Stimulated activated CD8-positive, alpha-beta memory T cell treated with anti-CD3 and anti-CD28 coated beads, Interleukin-7, amount 100 ng/mL, for 48 hours (primary cell): Measurements from ENCODE around the gene AK2.
"Not testable (repeated sequence)": the region's sequence is repeated elsewhere in the genome, so short reads cannot be mapped to it uniquely, and the experiment has no call there.

Experiments used
- DNase-seq, 2 donors: peaks; one replicate each; pipeline ENCODE4 v3.0.0-alpha.2; 2020; ENCODE audit warnings: low read depth in 1 of 2; ENCODE audit errors: extremely low read depth in 1 of 2

AK2 gene

DNA sequence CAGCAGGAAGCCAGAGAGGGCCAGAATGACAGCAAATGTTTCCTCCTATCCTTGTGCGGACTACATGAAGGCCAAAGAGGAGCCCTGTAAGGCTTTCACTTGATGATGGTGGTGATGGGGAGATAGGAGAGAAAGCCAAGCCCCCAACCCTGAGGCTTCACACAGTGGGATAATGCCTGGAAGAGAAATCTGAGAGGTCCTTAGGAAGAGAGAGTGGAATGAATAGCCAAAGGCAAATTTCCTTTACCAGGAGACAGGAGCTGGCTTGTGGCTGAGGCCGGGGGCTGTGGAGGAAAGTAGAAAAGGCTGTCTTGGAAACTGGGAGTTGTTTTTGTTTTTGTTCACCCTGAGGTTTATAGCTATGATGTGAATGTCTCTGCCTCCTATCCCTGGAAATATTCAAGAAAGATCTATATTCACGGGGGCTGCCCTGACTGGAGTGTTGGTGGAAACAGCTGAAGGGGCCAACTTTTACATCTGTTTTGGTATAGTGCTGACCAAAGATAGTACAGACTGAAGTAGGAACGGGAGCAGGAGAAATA is 59.1 kb downstream of the AK2 start:
- DNase-seq, result no peak

DNA sequence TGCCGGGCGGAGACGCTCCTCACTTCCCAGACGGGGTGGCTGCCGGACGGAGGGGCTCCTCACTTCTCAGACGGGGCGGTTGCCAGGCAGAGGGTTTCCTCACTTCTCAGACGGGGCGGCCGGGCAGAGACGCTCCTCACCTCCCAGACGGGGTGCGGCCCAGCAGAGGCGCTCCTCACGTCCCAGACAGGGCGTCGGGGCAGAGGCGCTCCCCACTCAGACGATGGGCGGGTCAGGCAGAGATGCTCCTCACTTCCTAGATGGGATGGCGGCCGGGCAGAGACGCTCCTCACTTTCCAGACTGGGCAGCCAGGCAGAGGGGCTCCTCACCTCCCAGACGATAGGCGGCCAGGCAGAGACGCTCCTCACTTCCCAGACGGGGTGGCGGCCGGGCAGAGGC is 61.6 kb downstream of the AK2 start:
- DNase-seq, result not testable (repeated sequence)

DNA sequence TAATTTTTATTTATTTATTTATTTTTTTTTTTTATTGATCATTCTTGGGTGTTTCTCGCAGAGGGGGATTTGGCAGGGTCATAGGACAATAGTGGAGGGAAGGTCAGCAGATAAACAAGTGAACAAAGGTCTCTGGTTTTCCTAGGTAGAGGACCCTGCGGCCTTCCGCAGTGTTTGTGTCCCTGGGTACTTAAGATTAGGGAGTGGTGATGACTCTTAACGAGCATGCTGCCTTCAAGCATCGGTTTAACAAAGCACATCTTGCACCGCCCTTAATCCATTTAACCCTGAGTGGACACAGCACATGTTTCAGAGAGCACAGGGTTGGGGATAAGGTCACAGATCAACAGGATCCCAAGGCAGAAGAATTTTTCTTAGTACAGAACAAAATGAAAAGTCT is 63.2 kb downstream of the AK2 start:
- not testable (repeated sequence) for DNase-seq

DNA sequence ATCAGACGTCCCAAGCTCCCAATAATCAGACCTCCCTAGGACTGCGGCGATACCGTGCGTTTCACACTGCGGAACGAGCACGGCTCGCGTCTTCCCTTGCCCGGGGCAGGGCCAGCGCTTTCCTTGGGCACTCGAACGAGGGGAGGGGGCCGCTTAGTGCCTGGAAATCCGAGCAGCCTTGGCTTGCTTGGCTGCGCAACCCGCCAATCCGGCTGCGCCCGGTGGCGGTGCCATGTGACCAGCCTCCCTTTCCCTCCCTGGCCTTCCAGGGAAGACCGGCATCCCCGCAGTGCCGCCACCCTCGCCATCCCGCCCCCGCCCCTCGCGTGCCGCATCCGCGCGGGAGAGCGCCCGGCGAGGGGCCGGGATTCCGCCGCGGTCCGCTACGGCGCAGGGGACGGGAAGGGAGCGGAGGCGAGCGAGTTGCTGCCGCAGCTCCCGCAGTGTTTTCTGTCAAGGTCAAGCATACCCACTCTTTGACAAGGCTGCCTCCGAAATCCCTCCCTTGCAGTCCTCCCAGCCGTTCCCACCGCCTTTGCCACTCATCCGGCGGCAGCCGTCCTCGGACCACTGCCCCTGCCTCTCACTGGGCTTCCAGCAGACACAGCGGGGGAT is 63.8 kb downstream of the AK2 start:
- DNase-seq, result no peak

DNA sequence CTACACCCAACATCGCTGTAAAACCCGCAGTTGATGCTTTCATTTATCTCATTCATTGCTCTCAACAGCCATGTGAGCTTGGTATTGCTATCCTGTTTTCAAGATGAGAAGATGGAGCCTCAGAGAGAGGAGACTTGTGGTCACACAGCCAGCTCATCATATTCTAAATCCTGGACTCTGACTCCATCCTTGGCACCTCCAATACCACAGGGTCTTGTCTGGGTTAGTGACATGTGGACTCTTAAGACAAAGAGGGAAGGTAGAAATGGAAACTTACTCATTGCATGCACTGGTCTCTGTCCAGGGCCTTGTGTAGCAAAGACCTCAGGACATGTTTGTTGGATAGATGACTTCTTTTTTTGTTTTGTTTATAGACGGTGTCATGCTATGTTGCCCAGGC is 65.1 kb downstream of the AK2 start:
- no peak for DNase-seq

DNA sequence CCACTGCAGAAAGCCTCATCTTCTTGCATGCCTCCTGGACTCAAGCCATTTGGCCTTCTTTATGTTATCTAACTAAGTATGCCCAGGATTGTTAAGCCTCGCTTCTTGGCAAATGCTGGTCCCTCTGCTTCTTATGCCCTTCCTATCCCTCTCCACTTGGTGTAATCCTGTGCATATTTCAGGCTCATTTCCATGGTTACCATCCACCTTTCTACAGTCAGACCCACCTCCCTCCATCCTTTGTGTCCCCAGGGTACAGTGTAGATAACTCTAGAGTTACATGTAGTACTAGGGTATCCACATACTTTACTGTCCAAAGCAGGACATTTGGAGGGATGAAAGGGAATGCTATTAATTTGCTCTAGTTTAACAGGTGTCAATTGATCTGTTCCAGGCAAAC is 65.5 kb downstream of the AK2 start:
- DNase-seq, result no peak

DNA sequence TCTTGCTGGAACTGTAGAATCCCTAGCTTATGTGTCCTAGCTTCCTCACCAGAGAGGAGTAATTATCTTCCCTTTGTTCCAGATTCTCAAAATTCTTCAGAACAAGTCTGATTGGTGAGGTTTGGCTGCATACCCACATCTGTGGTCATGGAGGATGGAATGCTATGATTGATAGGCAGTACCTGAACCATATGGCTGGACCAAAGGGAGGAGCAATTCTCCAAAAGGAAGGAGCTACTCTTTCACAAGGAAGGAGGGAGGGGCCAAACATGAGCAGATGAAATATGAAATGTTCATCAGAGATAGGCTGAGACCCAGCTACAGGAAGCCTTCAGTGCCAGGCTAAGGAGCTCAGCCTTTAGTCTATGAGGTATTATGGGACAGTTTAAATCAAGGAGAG is 67.1 kb downstream of the AK2 start:
- no peak for DNase-seq

DNA sequence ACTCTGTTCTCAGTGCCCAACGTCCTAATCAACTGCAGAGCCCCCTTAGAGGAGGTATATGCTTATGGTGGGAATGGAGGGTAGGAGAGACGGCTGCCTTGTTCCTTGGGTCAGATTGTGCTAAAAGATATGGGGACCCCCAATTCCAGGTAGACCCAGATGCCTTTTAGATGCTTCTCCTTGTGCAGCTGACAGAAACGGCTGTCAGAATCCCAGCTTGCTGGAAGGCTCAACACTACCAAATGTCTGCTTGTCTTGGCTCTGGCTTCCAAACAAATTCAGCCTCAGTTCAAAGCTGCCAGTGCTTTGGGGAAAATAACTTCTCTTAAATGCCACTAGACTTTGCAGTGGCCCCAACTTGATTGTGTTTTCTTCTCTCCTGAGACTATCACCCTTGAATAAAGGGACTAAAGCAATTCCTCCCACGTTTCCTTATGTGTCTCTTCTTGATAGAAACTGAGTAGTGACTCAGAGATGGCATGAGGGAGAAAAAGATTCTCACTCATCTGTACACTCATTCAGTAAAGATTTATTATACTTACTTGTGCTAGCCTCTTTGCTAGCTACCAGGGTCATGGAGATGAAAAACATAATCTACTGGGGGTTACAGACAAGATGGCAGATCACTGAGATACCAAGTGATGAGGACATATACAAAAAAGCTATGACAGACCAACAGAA is 68.7 kb downstream of the AK2 start:
- DNase-seq, result no peak

DNA sequence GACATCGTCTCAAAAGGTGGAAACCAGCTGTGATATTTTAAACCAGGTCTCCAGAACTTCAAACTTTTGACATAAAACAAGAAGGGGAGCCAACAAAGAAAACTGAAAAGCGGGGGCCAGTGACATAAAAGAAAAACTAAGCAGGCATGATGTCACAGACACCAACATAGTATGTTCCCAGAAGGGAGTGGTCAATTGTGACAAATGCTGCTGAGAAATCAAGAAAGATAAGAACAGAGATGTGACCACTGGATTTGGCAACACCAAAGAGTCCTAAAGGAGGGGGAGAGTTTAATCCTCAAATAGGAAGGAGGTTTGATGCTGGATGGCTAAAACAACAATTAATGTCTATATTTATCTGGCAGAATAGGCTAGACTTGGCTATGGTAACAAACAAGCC is 69.8 kb downstream of the AK2 start:
- no peak for DNase-seq

DNA sequence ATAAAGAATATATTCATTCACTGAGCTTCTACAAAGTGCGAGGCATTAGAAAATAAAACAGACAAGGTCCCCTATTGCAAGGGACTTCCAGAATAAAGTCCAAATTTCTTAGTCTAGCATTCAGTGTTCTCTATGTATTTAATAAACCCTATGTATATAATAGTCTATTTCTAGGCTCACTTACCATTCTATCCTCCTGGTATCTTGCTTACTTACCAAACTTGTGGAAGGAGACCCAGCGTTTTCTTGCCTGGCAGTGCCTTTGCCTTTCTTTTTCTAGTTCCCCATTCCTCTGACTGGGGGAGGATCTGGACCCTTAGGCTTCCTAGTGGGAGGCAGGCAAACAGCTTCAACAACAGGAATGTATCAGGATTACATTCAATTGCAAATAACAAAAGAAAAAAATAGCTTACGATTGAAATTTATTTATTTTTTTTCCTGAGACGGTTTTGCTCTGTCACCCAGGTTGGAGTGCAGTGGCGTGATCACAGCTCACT is 71.4 kb downstream of the AK2 start:
- DNase-seq, result no peak

DNA sequence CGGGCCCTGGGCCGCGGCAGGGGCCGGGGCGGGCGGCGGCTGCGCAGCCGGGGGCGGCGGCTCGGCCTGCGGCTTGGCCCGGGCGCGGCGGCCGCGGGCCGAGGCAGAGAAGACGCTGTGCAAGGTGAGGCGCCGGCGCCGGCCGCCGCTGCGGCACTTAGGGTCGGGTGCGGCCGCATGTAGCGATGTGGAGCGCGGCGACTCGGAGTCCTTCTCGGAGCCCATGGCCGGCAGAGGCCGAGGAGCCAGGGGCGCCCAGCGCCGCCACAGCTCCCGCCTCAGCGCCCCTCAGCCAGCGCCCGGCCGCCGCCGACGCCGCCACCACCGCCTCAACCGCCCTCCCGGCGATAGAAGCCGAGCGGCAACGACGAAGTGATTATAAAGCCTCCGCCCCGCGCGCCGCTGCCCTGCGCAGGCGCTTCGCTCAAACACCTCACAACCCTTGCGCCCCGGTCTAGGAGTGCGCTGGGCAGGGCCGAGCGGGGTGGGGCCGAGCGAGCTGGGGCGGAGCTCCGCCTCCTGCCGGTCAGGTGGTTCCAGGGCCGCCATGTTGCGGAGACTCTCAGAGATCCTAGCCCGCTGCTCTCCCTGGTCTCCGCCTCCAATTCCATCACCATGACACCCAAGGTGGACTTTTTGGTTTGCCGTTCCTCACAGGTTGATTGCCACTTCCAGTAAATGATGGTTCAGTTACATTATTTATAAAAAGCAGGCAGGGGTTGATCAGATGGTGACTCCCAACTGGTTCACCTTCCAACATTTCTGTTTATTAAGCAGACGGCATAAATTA is 72.0 kb downstream of the AK2 start, which contains the start of gene RNF19B:
TSS of gene RNF19B (minus strand) at position 349 of the 790 bp plus-strand sequence. CDS start at position 225, 124 bp downstream.
- DNase-seq, result peak; percentile 92 to 94

DNA sequence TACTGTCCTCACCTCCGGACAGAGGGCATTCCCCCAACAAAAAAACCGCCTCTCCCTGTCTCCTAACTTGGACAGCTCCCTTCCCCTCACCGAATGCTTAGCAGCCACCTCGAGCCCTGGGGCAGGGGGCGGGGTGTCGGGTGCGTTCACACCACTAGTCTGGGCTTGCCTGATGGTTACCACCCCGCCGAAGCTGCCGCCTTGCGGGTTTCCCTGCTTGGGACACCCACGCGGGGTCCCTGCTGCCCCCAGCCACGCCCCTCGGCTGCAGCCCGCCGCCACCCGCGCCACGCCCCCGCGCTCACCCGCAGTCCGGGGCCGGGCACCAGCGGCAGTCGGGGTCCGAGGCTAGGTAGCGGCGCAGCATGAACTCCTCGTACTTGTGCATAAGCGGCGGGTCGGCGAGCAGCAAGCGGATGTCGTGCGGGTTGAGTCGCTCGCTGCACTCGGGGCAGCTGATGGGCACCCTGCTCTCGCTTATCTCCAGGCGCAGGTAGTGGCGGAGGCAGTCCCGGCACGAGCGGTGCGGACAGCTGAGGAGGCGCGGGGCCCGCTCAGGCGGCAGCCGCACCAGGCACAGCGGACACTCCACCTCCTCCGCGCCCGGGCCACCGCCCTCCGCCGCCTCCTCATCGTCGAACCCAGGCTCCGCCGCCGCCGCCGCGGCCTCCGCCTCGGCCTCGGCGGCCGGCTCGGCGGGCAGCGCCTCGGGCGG is 72.8 kb downstream of the AK2 start:
- peak; percentile 40 to 47 for DNase-seq

DNA sequence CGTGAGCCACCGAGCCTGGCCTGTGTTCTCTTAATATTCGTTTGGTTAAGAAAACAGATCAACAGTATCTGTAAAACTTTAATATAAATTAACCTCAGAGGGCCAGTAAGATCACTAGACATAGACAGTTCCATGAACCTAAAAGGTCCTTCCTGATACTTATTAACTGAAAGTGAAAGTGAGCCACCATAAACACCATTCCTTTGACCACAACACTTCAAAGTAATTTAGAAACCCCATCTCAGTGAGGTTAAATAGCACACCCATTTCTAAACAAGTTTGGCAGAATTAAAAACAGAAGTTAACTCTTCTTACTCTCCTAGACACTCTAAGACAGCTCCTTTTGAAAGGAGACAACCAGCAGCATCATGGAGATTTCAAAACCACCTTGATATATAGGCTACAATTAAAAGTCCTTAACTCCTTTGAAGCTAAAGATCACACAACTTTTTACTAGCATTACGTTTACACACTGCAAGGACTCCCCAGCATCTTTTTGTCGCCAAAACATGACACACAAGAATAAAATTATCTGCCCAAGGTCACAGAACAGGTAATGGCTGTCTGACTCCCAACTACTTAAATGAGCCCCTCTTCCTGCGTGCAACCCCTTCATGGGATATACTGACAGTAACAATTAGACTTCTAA is 74.3 kb downstream of the AK2 start:
- DNase-seq, result no peak

DNA sequence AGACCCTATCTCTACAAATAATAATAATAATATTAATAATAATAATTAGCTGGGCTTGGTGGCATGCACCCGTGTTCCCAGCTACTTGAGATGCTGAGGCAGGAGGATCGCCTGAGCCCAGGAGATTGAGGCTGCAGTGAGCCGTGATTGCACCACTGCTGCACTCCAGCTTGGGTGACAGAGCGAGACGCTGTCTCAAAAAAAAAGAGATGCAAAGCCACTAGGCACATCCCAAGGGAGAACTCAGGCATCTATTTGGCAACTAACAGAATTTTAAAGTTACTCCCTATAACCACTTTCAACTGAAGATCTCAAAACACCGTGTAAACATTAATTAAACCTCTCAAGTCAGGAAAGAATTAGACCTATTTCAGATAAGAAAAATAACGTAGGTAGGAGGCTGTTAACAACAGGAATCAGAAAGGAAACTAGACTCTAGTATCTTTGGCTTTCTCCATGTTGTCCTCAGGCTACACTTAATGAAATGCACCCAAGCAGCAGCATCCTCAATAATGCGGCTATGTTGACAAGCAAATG is 75.8 kb downstream of the AK2 start:
- DNase-seq, result no peak

DNA sequence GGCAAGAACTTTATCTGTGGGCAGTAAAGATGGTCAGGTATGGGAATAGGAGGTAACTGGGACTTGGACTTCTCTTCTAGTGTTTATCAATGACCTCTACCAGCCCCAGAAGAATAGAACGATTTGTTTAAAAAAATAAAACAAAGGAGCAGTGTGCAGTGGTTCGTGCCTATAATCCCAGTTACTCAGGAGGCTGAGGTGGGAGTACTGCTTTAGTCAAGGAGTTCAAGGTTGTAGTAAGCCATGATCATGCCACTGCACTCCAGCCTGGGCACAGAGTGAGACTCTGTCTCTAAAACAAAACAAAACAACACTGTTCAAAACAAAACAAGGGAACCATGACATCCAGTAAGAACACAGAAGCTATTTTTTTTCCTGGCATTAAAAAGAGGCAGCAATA is 76.3 kb downstream of the AK2 start:
- DNase-seq, result no peak

DNA sequence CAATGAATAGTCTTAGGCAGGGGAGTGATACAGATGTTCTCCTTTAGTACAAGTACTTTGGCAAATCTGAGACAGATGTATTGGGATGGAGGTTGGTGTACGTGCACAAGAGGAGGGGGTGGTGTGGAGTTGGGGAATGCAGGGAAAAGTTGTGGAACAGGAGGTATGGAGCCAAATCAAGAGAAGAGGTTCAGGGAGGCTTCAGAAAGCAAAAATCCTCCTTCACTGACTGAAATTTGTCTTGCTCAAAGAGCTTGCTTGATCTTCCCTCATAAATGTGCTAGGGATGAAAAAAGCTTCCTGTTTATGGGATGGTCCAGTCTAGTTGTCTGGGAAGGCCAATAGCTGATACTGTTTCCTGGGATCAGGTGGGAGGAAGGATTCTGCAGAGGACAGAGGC is 77.9 kb downstream of the AK2 start:
- no peak for DNase-seq
